OCI-LY3 (cell line): ENCODE data around the gene SVIL.
"Not testable (repeated sequence)": the region's sequence is repeated elsewhere in the genome, so short reads cannot be mapped to it uniquely, and the experiment has no call there.

Source experiments
- H2AFZ ChIP-seq: fragments of 200-600, 300-600 bp; shearing (Covaris generic); 2 replicates; pipeline ENCODE4 v1.6.0; 2014; ENCODE audit warnings: antibody characterized with exemption, low read depth, low read length
- H3K27ac ChIP-seq: fragments of 200-600, 300-600 bp; sonication (generic); 2 replicates; pipeline ENCODE4 v1.5.1; 2014; ENCODE audit warnings: mild to moderate bottlenecking, low read length, moderate library complexity, mixed read lengths
- H3K27me3 ChIP-seq: fragments of 200-600, 300-600 bp; sonication (generic); 2 replicates; pipeline ENCODE4 v1.6.1; 2014; ENCODE audit warnings: low read depth, low read length, mixed read lengths
- H3K36me3 ChIP-seq: fragments of 200-600, 300-600 bp; sonication (generic); replicated peaks from 2 replicates; pipeline ENCODE3; 2014; ENCODE audit warnings: low read depth, low read length, mixed read lengths
- H3K4me1 ChIP-seq: fragments of 300-600, 200-600 bp; sonication (generic); 2 replicates; pipeline ENCODE4 v1.6.1; 2014; ENCODE audit warnings: low read length, mixed read lengths
- H3K4me2 ChIP-seq: fragments of 200-600, 300-600 bp; sonication (generic); 2 replicates; pipeline ENCODE4 v1.6.1; 2014; ENCODE audit warnings: low read length, mixed read lengths
- H3K4me3 ChIP-seq: fragments of 300-600, 200-600 bp; sonication (generic); 2 replicates; pipeline ENCODE4 v1.5.1; 2014; ENCODE audit warnings: antibody characterized with exemption, mild to moderate bottlenecking, low read length, moderate library complexity
- H3K79me2 ChIP-seq: fragments of 300-600, 200-600 bp; shearing (Covaris generic); 2 replicates; pipeline ENCODE4 v1.6.1; 2014; ENCODE audit warnings: mild to moderate bottlenecking, low read length, mixed read lengths
- H3K9ac ChIP-seq: fragments of 300-600, 200-600 bp; shearing (Covaris generic); 2 replicates; pipeline ENCODE4 v1.6.0; 2014; ENCODE audit warnings: mild to moderate bottlenecking, low read length, moderate library complexity
- H3K9me3 ChIP-seq: fragments of 200-600, 300-600 bp; shearing (Covaris generic); 2 replicates; pipeline ENCODE4 v1.6.1; 2014; ENCODE audit warnings: low read length, mixed read lengths; ENCODE audit not compliant: insufficient read depth
- H4K20me1 ChIP-seq: fragments of 200-600, 300-600 bp; sonication (generic); 2 replicates; pipeline ENCODE4 v1.6.1; 2016; ENCODE audit warnings: low read length, mixed read lengths; ENCODE audit not compliant: insufficient read depth
- CTCF ChIP-seq: fragments of 200-600, 300-600 bp; sonication (generic); IDR thresholded peaks from 2 replicates; pipeline ENCODE4 v1.5.1; 2014; ENCODE audit warnings: antibody characterized with exemption, low read length, low read depth
- EZH2phosphoT487 ChIP-seq: fragments of 200-600 bp; shearing (Covaris generic); IDR thresholded peaks from 2 replicates; pipeline ENCODE4 v1.6.1; 2018; ENCODE audit warnings: antibody characterized with exemption, mixed run types, low read depth

Gene SVIL

GRCh38 chr10:29461042-29461441 lies 173.7 kb downstream of the SVIL start:
- H3K4me3 ChIP-seq = no peak overlapping the region
- no peaks in the 10 kb centered on the region for H3K27me3 ChIP-seq
- H2AFZ ChIP-seq = no peak overlapping the region
- H3K4me1 ChIP-seq = no peaks in the 10 kb centered on the region
- H3K27ac ChIP-seq = no peak overlapping the region
- H3K36me3 ChIP-seq = peaks cover 3% of the 10 kb centered on the region
- no peaks in the 10 kb centered on the region for H3K79me2 ChIP-seq
- H3K9me3 ChIP-seq = no peaks in the 10 kb centered on the region
- no peak overlapping the region for H3K4me2 ChIP-seq
- H3K9ac ChIP-seq = no peak overlapping the region
- TF ChIP-seq CTCF (no peak), EZH2phosphoT487 (no peak)
- no peaks in the 10 kb centered on the region for H4K20me1 ChIP-seq

DNA sequence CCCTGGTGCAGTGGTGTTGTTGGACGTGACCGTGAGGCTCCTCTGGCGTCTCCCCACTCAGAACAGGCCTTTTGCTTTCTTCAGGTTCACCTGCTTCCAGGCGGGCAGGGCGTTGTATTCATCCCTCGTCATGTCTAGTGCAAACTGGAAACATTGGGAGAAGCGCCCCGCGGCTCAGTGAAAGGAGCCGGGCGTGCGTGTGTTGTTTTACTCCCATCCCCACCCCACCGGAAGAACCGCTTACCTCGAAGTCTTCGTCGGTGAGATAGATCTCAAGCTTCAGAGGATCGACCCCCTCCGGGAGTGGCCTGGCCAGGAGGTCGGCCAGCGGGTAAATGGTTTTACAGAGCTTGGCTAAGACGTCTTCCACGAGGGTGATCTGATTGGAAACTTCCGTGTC lies 176.6 kb downstream of the SVIL start:
- H3K4me3 ChIP-seq, H3K36me3 ChIP-seq, H3K4me2 ChIP-seq: not testable (repeated sequence)

GRCh38 chr10:29455095-29455494 lies 179.7 kb downstream of the SVIL start:
- H3K4me1 ChIP-seq = no peaks in the 10 kb centered on the region
- H3K4me3 ChIP-seq = no peak overlapping the region
- TF ChIP-seq EZH2phosphoT487 (no peak), CTCF (no peak)

More for the DNA sequence above, 176.6 kb downstream of the SVIL start:
- not testable (repeated sequence) for H4K20me1 ChIP-seq, H3K9me3 ChIP-seq, H3K4me1 ChIP-seq, H2AFZ ChIP-seq, H3K27me3 ChIP-seq, H3K79me2 ChIP-seq, H3K9ac ChIP-seq, H3K27ac ChIP-seq

DNA sequence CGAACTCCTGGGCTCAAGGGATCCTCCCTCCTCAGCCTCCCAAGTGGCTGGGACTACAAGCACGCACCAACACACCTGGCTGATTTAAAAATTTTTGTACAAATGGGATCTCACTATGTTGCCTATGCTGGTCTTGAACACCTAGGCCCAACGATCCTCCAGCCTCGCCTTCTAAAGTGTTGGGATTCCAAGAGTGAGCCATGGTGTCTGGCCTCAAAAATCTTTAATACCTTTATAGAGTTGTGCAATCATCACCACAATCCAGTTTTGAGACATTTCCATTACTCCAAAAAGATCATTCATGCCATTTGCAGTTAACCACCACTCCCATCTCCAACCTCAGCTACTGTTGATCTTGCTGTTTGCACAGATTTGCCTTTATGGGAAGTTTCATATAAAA lies 180.5 kb downstream of the SVIL start:
- Histone ChIP-seq H3K4me1 (no peaks in the 10 kb centered on the region), H3K36me3 (no peaks in the 10 kb centered on the region), H3K79me2 (no peaks in the 10 kb centered on the region), H2AFZ (no peak overlapping the region), H3K9me3 (no peaks in the 10 kb centered on the region), H3K9ac (no peak overlapping the region), H3K27me3 (no peaks in the 10 kb centered on the region), H4K20me1 (no peaks in the 10 kb centered on the region), H3K27ac (no peak overlapping the region), H3K4me3 (no peak overlapping the region), H3K4me2 (no peak overlapping the region)
- TF ChIP-seq EZH2phosphoT487 (no peak), CTCF (no peak)

More at GRCh38 chr10:29455095-29455494, 179.7 kb downstream of the SVIL start:
- Histone ChIP-seq H3K27ac (no peak overlapping the region), H3K27me3 (no peaks in the 10 kb centered on the region), H3K36me3 (peaks cover 3% of the 10 kb centered on the region), H3K9me3 (no peaks in the 10 kb centered on the region), H3K4me2 (no peak overlapping the region), H4K20me1 (no peaks in the 10 kb centered on the region), H2AFZ (no peak overlapping the region), H3K79me2 (no peaks in the 10 kb centered on the region), H3K9ac (no peak overlapping the region)

- Histone ChIP-seq H3K4me3 (no peak overlapping the region), H3K4me2 (no peak overlapping the region), H3K27me3 (no peaks in the 10 kb centered on the region), H3K36me3 (no peaks in the 10 kb centered on the region), H3K79me2 (no peaks in the 10 kb centered on the region), H3K4me1 (no peaks in the 10 kb centered on the region), H2AFZ (no peak overlapping the region), H4K20me1 (no peaks in the 10 kb centered on the region), H3K9ac (no peak overlapping the region), H3K27ac (no peak overlapping the region), H3K9me3 (no peaks in the 10 kb centered on the region)
- TF ChIP-seq CTCF (no peak), EZH2phosphoT487 (no peak)
Measured at GRCh38 chr10:29452546-29452945, 182.2 kb downstream of the SVIL start.
